ENCODE measurements around the gene CFAP20.

- TF ChIP-seq CTCF (IDR thresholded peaks at IDR 0.05) = no peak
- no peak for TF ChIP-seq POLR2A (IDR thresholded peaks at IDR 0.05)
Measured at GRCh38 chr16:58099956-58100300, 29.3 kb downstream of the CFAP20 start.
